K562 (cell line): Measurements from ENCODE around the gene SLC25A42. TPM values are rescaled to one million over a fixed set of nuclear protein-coding genes. Genes with fewer than 3 reads are reported as not detected.

Experiments
- ATF1 ChIP-seq, 2 experiments: fragments of 450-650 bp in 1 of 2; IDR thresholded peaks; 2 replicates each; pipeline ENCODE4 v1.6.1; 2016; ENCODE audit warnings: missing compliant biosample characterization in 1 of 2, missing genetic modification characterization in 1 of 2
- BMI1 ChIP-seq: fragments of 150-350 bp; IDR thresholded peaks from 2 replicates; pipeline ENCODE4 v1.6.1; 2014; ENCODE audit warnings: low read length
- BRD4 ChIP-seq: fragments of 200-600 bp; sonication (generic); IDR thresholded peaks from 2 replicates; pipeline ENCODE4 v1.6.1; 2017; ENCODE audit warnings: inconsistent platforms
- CREM ChIP-seq: IDR thresholded peaks from 2 replicates; pipeline ENCODE4 v1.6.1; 2014; ENCODE audit warnings: antibody characterized with exemption, low read depth
- FIP1L1 ChIP-seq: fragments of 200-400 bp; formaldehyde crosslinking; IDR thresholded peaks from 2 replicates; pipeline ENCODE4 v1.6.1; 2018; ENCODE audit warnings: mild to moderate bottlenecking, low read depth, low read length; ENCODE audit not compliant: poor library complexity, severe bottlenecking
- GATAD2B ChIP-seq: fragments of 450-650 bp; IDR thresholded peaks from 2 replicates; pipeline ENCODE4 v1.6.1; 2017; ENCODE audit warnings: mild to moderate bottlenecking, borderline replicate concordance
- HNRNPK ChIP-seq: fragments of 200-400 bp; formaldehyde crosslinking; IDR thresholded peaks from one replicate; pipeline ENCODE4 v1.6.1; 2018; ENCODE audit warnings: mild to moderate bottlenecking, low read depth, low read length; ENCODE audit not compliant: poor library complexity, severe bottlenecking
- HOXB6 ChIP-seq: fragments of 250-450 bp; sonication (Bioruptor Pico); IDR thresholded peaks from 2 replicates; pipeline ENCODE4 v1.5.1; 2022; ENCODE audit warnings: mild to moderate bottlenecking, borderline replicate concordance
- JUND ChIP-seq, 2 experiments: IDR thresholded peaks; 2 replicates in 1 of 2; 3 replicates in 1 of 2; pipeline ENCODE4 v1.6.1; 2011; ENCODE audit warnings: borderline replicate concordance in 2 of 2, low read depth in 2 of 2, low read length in 2 of 2, improper control_type of control experiment in 1 of 2, missing biosample characterization in 1 of 2, missing genetic modification characterization in 1 of 2, missing genetic modification reagents in 1 of 2
- KDM2B ChIP-seq: fragments of 250-450 bp; sonication (Bioruptor Pico); IDR thresholded peaks from 2 replicates; pipeline ENCODE4 v1.8.0; 2021; ENCODE audit warnings: mild to moderate bottlenecking, moderate library complexity
- MAZ ChIP-seq, 2 experiments: fragments of 450-650 bp in 1 of 2; sonication (generic) in 1 of 2; formaldehyde crosslinking; IDR thresholded peaks in 1 of 2; conservative IDR thresholded peaks in 1 of 2; 2 replicates each; pipeline versions ENCODE4 v1.4.0 to v1.5.0; 2020; ENCODE audit warnings: mild to moderate bottlenecking in 1 of 2, missing genetic modification reagents in 1 of 2
- NONO ChIP-seq, 2 experiments: fragments of 200-400 bp in 1 of 2; fragments of 450-650 bp in 1 of 2; formaldehyde crosslinking in 1 of 2; IDR thresholded peaks; 2 replicates each; pipeline ENCODE4 v1.6.1; 2017; ENCODE audit warnings: low read depth in 2 of 2, mild to moderate bottlenecking in 2 of 2, moderate library complexity in 2 of 2, low read length in 1 of 2
- RBBP5 ChIP-seq: fragments of 200-600 bp; sonication (generic); IDR thresholded peaks from 2 replicates; pipeline ENCODE4 v1.6.1; 2012; ENCODE audit warnings: borderline replicate concordance, mild to moderate bottlenecking, low read length, control low read depth, inconsistent platforms; ENCODE audit not compliant: insufficient read depth, poor library complexity, severe bottlenecking
- SAP30 ChIP-seq: fragments of 200-600 bp; sonication (generic); IDR thresholded peaks from 2 replicates; pipeline ENCODE4 v1.6.1; 2012; ENCODE audit warnings: borderline replicate concordance, low read depth, mild to moderate bottlenecking, moderate library complexity, low read length, control low read depth, inconsistent platforms; ENCODE audit not compliant: insufficient read depth, poor library complexity, severe bottlenecking
- TARDBP ChIP-seq: fragments of 450-650 bp; IDR thresholded peaks from 2 replicates; pipeline ENCODE4 v1.6.1; 2016
- TCF7L2 ChIP-seq: fragments of 150-350 bp; IDR thresholded peaks from 2 replicates; pipeline ENCODE4 v1.6.1; 2016; ENCODE audit warnings: low read depth, mild to moderate bottlenecking, low read length, moderate library complexity
- ZNF124 ChIP-seq: sonication (generic); formaldehyde crosslinking; IDR thresholded peaks from 2 replicates; pipeline ENCODE4 v1.8.1; 2022; ENCODE audit warnings: missing genetic modification reagents
- ZNF133 ChIP-seq: fragments of 250-450 bp; sonication (Bioruptor Pico); IDR thresholded peaks from 2 replicates; pipeline ENCODE4 v1.4.0; 2020; ENCODE audit warnings: mild to moderate bottlenecking
- ZNF561 ChIP-seq: fragments of 450-650 bp; formaldehyde crosslinking; conservative IDR thresholded peaks from 2 replicates; pipeline ENCODE4 v1.4.0; 2020; ENCODE audit warnings: mild to moderate bottlenecking, moderate library complexity
- ZZZ3 ChIP-seq: fragments of 450-650 bp; IDR thresholded peaks from 2 replicates; pipeline ENCODE4 v1.6.1; 2016; ENCODE audit warnings: antibody characterized with exemption, mild to moderate bottlenecking, moderate library complexity
- polyA plus RNA-seq, 8 experiments: library from polyadenylated mRNA; depleted of rRNA in 4 of 8; stranded (reverse) in 5 of 8; unstranded in 3 of 8; fragments of >200 nt; fragmentation: Nextera tagmentation in 2 of 8; fragmentation: Illumina TruSeq in 1 of 8; extraction: Ambion mirVana in 2 of 8; extraction: Trizol in 1 of 8; gene quantifications; 2 replicates each; pipeline versions ENCODE4 v1.2.1 to v1.2.3, GENCODE V29; 2011 to 2014; ENCODE audit warnings: inconsistent platforms in 1 of 8, missing spikeins in 1 of 8
- total RNA-seq, 7 experiments: library from RNA; depleted of rRNA in 6 of 7; stranded (reverse); fragments of >200 nt in 6 of 7; fragmentation: Illumina TruSeq in 2 of 7; extraction: Trizol in 2 of 7; gene quantifications; 2 replicates each; pipeline versions ENCODE4 v1.2.1 to v1.2.3, GENCODE V29; 2011 to 2021; ENCODE audit warnings: low replicate concordance in 1 of 7
- TF ChIP-seq, protein P1 (sequence below): sonication (generic); formaldehyde crosslinking; IDR thresholded peaks from 2 replicates; pipeline ENCODE4 v1.8.1; 2023; ENCODE audit warnings: mild to moderate bottlenecking, missing genetic modification reagents, moderate library complexity
- TF ChIP-seq, protein P2 (sequence below), 2 experiments: fragments of 200-800 bp in 1 of 2; sonication (Bioruptor generic) in 1 of 2; sonication (generic) in 1 of 2; formaldehyde crosslinking in 1 of 2; IDR thresholded peaks in 1 of 2; conservative IDR thresholded peaks in 1 of 2; 2 replicates each; pipeline versions ENCODE4 v1.5.0 to v1.6.1; 2016 to 2020; ENCODE audit warnings: missing compliant biosample characterization in 1 of 2, missing genetic modification characterization in 1 of 2, missing genetic modification reagents in 1 of 2
- TF ChIP-seq, protein P3 (sequence below): fragments of 450-650 bp; IDR thresholded peaks from 2 replicates; pipeline ENCODE4 v1.6.1; 2018; ENCODE audit not compliant: partially characterized antibody

Gene SLC25A42
- total and polyA plus RNA-seq, 9 of the 15 experiments (the other 6 are each of a cell fraction or from before 2014, with no cell fraction given), result 0.59 to 32.2 (median 14.1) TPM

DNA sequence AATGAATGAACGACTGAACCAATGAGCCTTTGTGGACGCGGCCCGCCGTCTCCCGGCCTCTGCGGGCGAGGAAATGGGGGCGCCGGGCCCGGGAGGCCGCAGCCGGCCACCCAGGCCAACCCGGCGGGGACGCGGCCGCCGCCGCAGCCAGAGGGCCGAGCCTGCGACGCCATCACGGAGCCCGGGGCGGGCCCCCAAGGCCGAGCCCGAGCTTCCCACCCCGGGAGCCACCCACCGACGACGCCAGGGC, 30.7 kb upstream of the SLC25A42 start (continued):
- TF ChIP-seq ZZZ3 (no peak), HOXB6 (CRISPR knock-in tag) (no peak), ZNF561 (CRISPR knock-in tag) (no peak), HNRNPK (no peak), ATF1 (CRISPR knock-in tag; IDR thresholded peaks at IDR 0.05) (no peak), ATF1 (tag; IDR thresholded peaks at IDR 0.05) (no peak), MAZ (CRISPR knock-in tag; conservative IDR thresholded peaks at IDR 0.05 in 1 of 2, IDR thresholded peaks at IDR 0.05 in 1 of 2) (0 out of 4 replicates have a peak, but pooled peaks of 1 of the 2 experiments have one; percentile 45), NONO (IDR thresholded peaks at IDR 0.05; ENCODE audit: low read depth in 2 of 2, low read length in 1 of 2) (peak; percentile 57 to 65; a peak in 3 of 4 replicates), ZNF124 (no peak), FIP1L1 (no peak), KDM2B (CRISPR knock-in tag) (no peak), ZNF133 (CRISPR knock-in tag) (no peak), TCF7L2 (no peak), GATAD2B (peak; percentile 91; the same call in 1 of the 2 replicates), SAP30 (peak; percentile 81), BMI1 (no peak), BRD4 (no peak), CREM (no peak), RBBP5 (peak; percentile 26), JUND (IDR thresholded peaks at IDR 0.05; ENCODE audit: borderline replicate concordance, low read depth, low read length) (no peak), JUND (tag; IDR thresholded peaks at IDR 0.05; ENCODE audit: borderline replicate concordance, low read depth, low read length) (no peak), TARDBP (no peak)
- TF ChIP-seq, protein P1, sequence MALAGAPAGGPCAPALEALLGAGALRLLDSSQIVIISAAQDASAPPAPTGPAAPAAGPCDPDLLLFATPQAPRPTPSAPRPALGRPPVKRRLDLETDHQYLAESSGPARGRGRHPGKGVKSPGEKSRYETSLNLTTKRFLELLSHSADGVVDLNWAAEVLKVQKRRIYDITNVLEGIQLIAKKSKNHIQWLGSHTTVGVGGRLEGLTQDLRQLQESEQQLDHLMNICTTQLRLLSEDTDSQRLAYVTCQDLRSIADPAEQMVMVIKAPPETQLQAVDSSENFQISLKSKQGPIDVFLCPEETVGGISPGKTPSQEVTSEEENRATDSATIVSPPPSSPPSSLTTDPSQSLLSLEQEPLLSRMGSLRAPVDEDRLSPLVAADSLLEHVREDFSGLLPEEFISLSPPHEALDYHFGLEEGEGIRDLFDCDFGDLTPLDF (CRISPR knock-in tag), result no peak
- TF ChIP-seq, protein P2, sequence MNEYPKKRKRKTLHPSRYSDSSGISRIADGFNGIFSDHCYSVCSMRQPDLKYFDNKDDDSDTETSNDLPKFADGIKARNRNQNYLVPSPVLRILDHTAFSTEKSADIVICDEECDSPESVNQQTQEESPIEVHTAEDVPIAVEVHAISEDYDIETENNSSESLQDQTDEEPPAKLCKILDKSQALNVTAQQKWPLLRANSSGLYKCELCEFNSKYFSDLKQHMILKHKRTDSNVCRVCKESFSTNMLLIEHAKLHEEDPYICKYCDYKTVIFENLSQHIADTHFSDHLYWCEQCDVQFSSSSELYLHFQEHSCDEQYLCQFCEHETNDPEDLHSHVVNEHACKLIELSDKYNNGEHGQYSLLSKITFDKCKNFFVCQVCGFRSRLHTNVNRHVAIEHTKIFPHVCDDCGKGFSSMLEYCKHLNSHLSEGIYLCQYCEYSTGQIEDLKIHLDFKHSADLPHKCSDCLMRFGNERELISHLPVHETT (CRISPR knock-in tag; conservative IDR thresholded peaks at IDR 0.05 in 1 of 2, IDR thresholded peaks at IDR 0.05 in 1 of 2), result no peak
- TF ChIP-seq, protein P3, sequence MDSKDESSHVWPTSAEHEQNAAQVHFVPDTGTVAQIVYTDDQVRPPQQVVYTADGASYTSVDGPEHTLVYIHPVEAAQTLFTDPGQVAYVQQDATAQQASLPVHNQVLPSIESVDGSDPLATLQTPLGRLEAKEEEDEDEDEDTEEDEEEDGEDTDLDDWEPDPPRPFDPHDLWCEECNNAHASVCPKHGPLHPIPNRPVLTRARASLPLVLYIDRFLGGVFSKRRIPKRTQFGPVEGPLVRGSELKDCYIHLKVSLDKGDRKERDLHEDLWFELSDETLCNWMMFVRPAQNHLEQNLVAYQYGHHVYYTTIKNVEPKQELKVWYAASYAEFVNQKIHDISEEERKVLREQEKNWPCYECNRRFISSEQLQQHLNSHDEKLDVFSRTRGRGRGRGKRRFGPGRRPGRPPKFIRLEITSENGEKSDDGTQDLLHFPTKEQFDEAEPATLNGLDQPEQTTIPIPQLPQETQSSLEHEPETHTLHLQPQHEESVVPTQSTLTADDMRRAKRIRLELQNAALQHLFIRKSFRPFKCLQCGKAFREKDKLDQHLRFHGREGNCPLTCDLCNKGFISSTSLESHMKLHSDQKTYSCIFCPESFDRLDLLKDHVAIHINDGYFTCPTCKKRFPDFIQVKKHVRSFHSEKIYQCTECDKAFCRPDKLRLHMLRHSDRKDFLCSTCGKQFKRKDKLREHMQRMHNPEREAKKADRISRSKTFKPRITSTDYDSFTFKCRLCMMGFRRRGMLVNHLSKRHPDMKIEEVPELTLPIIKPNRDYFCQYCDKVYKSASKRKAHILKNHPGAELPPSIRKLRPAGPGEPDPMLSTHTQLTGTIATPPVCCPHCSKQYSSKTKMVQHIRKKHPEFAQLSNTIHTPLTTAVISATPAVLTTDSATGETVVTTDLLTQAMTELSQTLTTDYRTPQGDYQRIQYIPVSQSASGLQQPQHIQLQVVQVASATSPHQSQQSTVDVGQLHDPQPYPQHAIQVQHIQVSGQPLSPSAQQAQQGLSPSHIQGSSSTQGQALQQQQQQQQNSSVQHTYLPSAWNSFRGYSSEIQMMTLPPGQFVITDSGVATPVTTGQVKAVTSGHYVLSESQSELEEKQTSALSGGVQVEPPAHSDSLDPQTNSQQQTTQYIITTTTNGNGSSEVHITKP, result no peak
